GM23338 (cell line): ENCODE data around the gene PTPRE. TPM values are rescaled to one million over a fixed set of nuclear protein-coding genes. Genes with fewer than 3 reads are reported as not detected.

Experiments used
- ATAC-seq: fragments of 200-7000 bp; cut with Tn5 transposase; 3 replicates; pipeline ENCODE4 v1.9.1; 2020
- DNase-seq: peaks from one replicate; pipeline ENCODE4 v3.0.0-alpha.2; 2015; ENCODE audit warnings: low spot score
- H2AFZ ChIP-seq: fragments of 200-600 bp; sonication (generic); 2 replicates; pipeline ENCODE4 v1.8.0; 2016; ENCODE audit warnings: antibody characterized with exemption, mild to moderate bottlenecking, moderate library complexity
- H3F3A ChIP-seq: fragments of 200-600 bp; sonication (generic); replicated peaks from 2 replicates; pipeline ENCODE4 v1.8.0; 2017; ENCODE audit warnings: antibody characterized with exemption, mixed run types, low read depth
- H3K27ac ChIP-seq: fragments of 200-600 bp; sonication (generic); 2 replicates; pipeline ENCODE4 v1.6.1; 2016; ENCODE audit warnings: low read depth
- H3K27me3 ChIP-seq: fragments of 200-600 bp; sonication (generic); 2 replicates; pipeline ENCODE4 v1.8.0; 2016; ENCODE audit warnings: mild to moderate bottlenecking, mixed run types, moderate library complexity; ENCODE audit not compliant: insufficient read depth
- H3K36me3 ChIP-seq: fragments of 200-600 bp; sonication (generic); 2 replicates; pipeline ENCODE4 v1.8.0; 2016; ENCODE audit warnings: mild to moderate bottlenecking; ENCODE audit not compliant: insufficient read depth
- H3K4me1 ChIP-seq: fragments of 200-600 bp; sonication (generic); 2 replicates; pipeline ENCODE4 v1.8.0; 2016; ENCODE audit warnings: mild to moderate bottlenecking, moderate library complexity; ENCODE audit not compliant: insufficient read depth
- H3K4me2 ChIP-seq: fragments of 200-600 bp; sonication (generic); 2 replicates; pipeline ENCODE4 v1.7.1; 2017; ENCODE audit warnings: mixed run types
- H3K4me3 ChIP-seq: fragments of 200-600 bp; sonication (generic); 2 replicates; pipeline ENCODE4 v1.6.1; 2016; ENCODE audit warnings: mixed run types
- H3K79me2 ChIP-seq: fragments of 200-600 bp; sonication (generic); replicated peaks from 2 replicates; pipeline ENCODE4 v1.8.0; 2017; ENCODE audit warnings: mild to moderate bottlenecking; ENCODE audit not compliant: insufficient read depth
- H3K9me2 ChIP-seq: fragments of 200-600 bp; sonication (generic); 2 replicates; pipeline ENCODE4 v1.8.0; 2017; ENCODE audit not compliant: insufficient read depth
- H4K20me1 ChIP-seq: fragments of 200-600 bp; sonication (generic); replicated peaks from 2 replicates; pipeline ENCODE4 v1.8.0; 2017; ENCODE audit warnings: mild to moderate bottlenecking; ENCODE audit not compliant: insufficient read depth
- H3K27ac Mint-ChIP-seq: 2 replicates; pipeline ENCODE4 v1.8.0; 2020; ENCODE audit warnings: inconsistent platforms, mild to moderate bottlenecking, moderate library complexity, mixed read lengths
- H3K27me3 Mint-ChIP-seq: 3 replicates; pipeline ENCODE4 v1.8.0; 2022; ENCODE audit warnings: low read depth, mild to moderate bottlenecking, moderate library complexity, mixed read lengths, inconsistent platforms; ENCODE audit not compliant: insufficient read depth, poor library complexity
- H3K36me3 Mint-ChIP-seq: 3 replicates; pipeline ENCODE4 v1.8.0; 2021; ENCODE audit warnings: low read depth, mild to moderate bottlenecking, inconsistent platforms, moderate library complexity, mixed read lengths
- H3K4me1 Mint-ChIP-seq: 3 replicates; pipeline ENCODE4 v1.8.0; 2020; ENCODE audit warnings: mild to moderate bottlenecking, inconsistent platforms, mixed read lengths
- H3K4me3 Mint-ChIP-seq: 3 replicates; pipeline ENCODE4 v1.8.0; 2021; ENCODE audit warnings: moderate library complexity, mild to moderate bottlenecking, inconsistent platforms, mixed read lengths
- H3K9me3 Mint-ChIP-seq: 3 replicates; pipeline ENCODE4 v1.8.0; 2020; ENCODE audit warnings: moderate library complexity, mild to moderate bottlenecking, inconsistent platforms, mixed read lengths
- CTCF ChIP-seq, 2 experiments: fragments of 200-600 bp in 1 of 2; sonication (generic) in 1 of 2; conservative IDR thresholded peaks; 2 replicates each; pipeline versions ENCODE4 v1.5.1 to v1.6.1; 2016 to 2017; ENCODE audit warnings: antibody characterized with exemption in 2 of 2, low read depth in 2 of 2, mild to moderate bottlenecking in 2 of 2, moderate library complexity in 1 of 2
- ETS1 ChIP-seq: IDR thresholded peaks from 2 replicates; pipeline ENCODE4 v1.6.1; 2016; ENCODE audit warnings: antibody characterized with exemption
- EZH2 ChIP-seq: fragments of 200-600 bp; sonication (generic); IDR thresholded peaks from one replicate; pipeline ENCODE4 v1.8.0; 2017; ENCODE audit warnings: antibody characterized with exemption, mild to moderate bottlenecking, low read depth; ENCODE audit not compliant: unreplicated experiment
- EZH2phosphoT487 ChIP-seq: fragments of 200-600 bp; sonication (generic); IDR thresholded peaks from one replicate; pipeline ENCODE4 v1.8.1; 2018; ENCODE audit warnings: antibody characterized with exemption; ENCODE audit not compliant: unreplicated experiment
- NANOG ChIP-seq: IDR thresholded peaks from 2 replicates; pipeline ENCODE4 v1.6.1; 2016; ENCODE audit warnings: antibody characterized with exemption, borderline replicate concordance
- POLR2AphosphoS5 ChIP-seq: IDR thresholded peaks from 2 replicates; pipeline ENCODE4 v1.6.1; 2016; ENCODE audit warnings: antibody characterized with exemption, low read depth
- REST ChIP-seq: IDR thresholded peaks from one replicate; pipeline ENCODE4 v1.6.1; 2018; ENCODE audit warnings: antibody characterized with exemption; ENCODE audit not compliant: unreplicated experiment
- STAT1 ChIP-seq: IDR thresholded peaks from one replicate; pipeline ENCODE4 v1.6.1; 2016; ENCODE audit warnings: antibody characterized with exemption; ENCODE audit not compliant: unreplicated experiment
- ZNF114 ChIP-seq: fragments of 250-450 bp; sonication (Bioruptor Pico); IDR thresholded peaks from 2 replicates; pipeline ENCODE4 v1.5.0; 2020; ENCODE audit warnings: mild to moderate bottlenecking, moderate library complexity
- ZNF331 ChIP-seq: fragments of 250-450 bp; sonication (Bioruptor Pico); IDR thresholded peaks from 2 replicates; pipeline ENCODE4 v1.5.0; 2020; ENCODE audit warnings: low read depth, mild to moderate bottlenecking, moderate library complexity
- polyA plus RNA-seq: library from polyadenylated mRNA; unstranded; fragments of >200 nt; fragmentation: Nextera tagmentation; extraction: Ambion mirVana; gene quantifications from 2 replicates; pipeline ENCODE4 v1.2.1, GENCODE V29; 2016
- total RNA-seq: library from RNA; depleted of rRNA; stranded (reverse); fragments of >200 nt; shearing (Covaris generic); gene quantifications from 2 replicates; pipeline ENCODE4 v1.2.3, GENCODE V29; 2014

The PTPRE gene
- total and polyA plus RNA-seq, 2 experiments from 2014 or later, result 0.34 to 0.42 TPM

GRCh38 chr10:128062331-128062880, 155.5 kb downstream of the PTPRE start (continued):
- no peak for TF ChIP-seq CTCF (conservative IDR thresholded peaks at IDR 0.05; ENCODE audit: low read depth in 2 of 2)
- no peak for TF ChIP-seq ETS1
- no peak for TF ChIP-seq STAT1
- no peak for TF ChIP-seq ZNF331 (CRISPR knock-in tag)
- no peak for TF ChIP-seq EZH2
- no peak for TF ChIP-seq ZNF114 (CRISPR knock-in tag)
- no peak for TF ChIP-seq NANOG
- no peak for TF ChIP-seq POLR2AphosphoS5
- TF ChIP-seq EZH2phosphoT487, result no peak

- Mint-ChIP-seq H3K4me3 (no peak overlapping the region), H3K4me1 (peaks cover 31% of the 10 kb centered on the region), H3K27me3 (peaks cover 10% of the 10 kb centered on the region), H3K27ac (peak overlapping the region; percentile 60), H3K9me3 (no peaks in the 10 kb centered on the region), H3K36me3 (peaks cover 5% of the 10 kb centered on the region; the same call in 1 of the 3 replicates)
- H3K9me2 ChIP-seq, result no peaks in the 10 kb centered on the region
- H4K20me1 ChIP-seq, result no peaks in the 10 kb centered on the region
- ATAC-seq (no peak), DNase-seq (no peak)
- no peaks in the 10 kb centered on the region for H3K27me3 ChIP-seq
- H3K4me3 ChIP-seq, result no peak overlapping the region
- no peaks in the 10 kb centered on the region for H3K79me2 ChIP-seq
- H3K27ac ChIP-seq, result no peak overlapping the region
- TF ChIP-seq EZH2 (no peak), REST (no peak)
- H3K36me3 ChIP-seq, result no peaks in the 10 kb centered on the region
- H3F3A ChIP-seq, result no peaks in the 10 kb centered on the region
- peaks cover 15% of the 10 kb centered on the region for H3K4me1 ChIP-seq
- peak overlapping the region; percentile 48 for H3K4me2 ChIP-seq
- H2AFZ ChIP-seq, result peak overlapping the region; percentile 81; the same call in 1 of the 2 replicates
These were observed 156.1 kb downstream of the PTPRE start for GRCh38 chr10:128062881-128063563.
